Subcutaneous adipose tissue (tissue), 4 donors: ENCODE measurements around the gene PDE8B. TPM values are rescaled to one million over a fixed set of nuclear protein-coding genes. Genes with fewer than 3 reads are reported as not detected.

ENCODE experiments used
- total RNA-seq, 4 donors: library from RNA; depleted of rRNA; stranded (reverse); fragments of >200 nt; gene quantifications; one replicate each; pipeline ENCODE4 v1.1.0, GENCODE V29; 2016
- TF ChIP-seq, protein P1 (sequence below): fragments of 450-650 bp; IDR thresholded peaks from one replicate; pipeline ENCODE4 v1.5.1; 2016; ENCODE audit warnings: low read depth, mild to moderate bottlenecking, control low read depth, antibody characterized with exemption, moderate library complexity

Gene PDE8B
- total RNA-seq, 4 donors from 2014 or later = 17.2 to 106 (median 61.0) TPM

DNA sequence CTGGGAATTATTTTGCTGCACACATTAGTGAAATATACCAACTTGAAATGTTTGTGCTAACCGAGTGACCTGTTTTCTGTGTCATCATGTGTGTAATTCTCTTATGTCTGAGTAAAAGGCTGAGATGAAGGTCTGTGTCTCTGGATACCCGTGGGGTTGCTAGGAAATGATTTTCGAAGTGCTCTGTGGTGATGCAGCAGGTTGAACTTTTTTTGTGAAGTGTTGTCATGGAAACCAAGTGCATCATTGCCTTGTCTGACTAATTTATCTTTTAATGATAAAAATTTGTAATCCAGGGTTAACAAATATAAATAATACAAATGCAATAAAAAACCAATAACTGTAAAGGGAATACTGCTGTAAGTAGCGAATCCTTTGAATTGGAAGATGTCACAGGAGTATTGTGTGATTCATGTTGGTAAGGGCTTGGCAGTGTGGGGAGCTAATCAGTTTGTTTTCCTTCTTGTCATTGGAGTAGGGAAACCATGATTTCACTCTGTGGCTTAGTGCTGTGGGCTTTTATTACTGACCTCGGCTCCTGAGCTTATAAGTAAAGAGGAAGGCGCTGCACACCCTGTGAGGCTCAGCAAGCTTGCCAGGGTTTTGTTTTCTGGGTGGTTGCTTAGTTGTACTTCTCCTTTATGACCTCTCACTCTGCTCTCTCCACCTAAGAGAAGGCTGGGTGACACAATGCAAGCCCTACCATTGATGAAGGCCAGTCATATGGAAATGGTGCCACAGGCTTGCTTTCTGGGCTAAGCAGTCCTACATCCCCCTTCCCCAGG, 22.3 kb downstream of the PDE8B start:
- TF ChIP-seq, protein P1, sequence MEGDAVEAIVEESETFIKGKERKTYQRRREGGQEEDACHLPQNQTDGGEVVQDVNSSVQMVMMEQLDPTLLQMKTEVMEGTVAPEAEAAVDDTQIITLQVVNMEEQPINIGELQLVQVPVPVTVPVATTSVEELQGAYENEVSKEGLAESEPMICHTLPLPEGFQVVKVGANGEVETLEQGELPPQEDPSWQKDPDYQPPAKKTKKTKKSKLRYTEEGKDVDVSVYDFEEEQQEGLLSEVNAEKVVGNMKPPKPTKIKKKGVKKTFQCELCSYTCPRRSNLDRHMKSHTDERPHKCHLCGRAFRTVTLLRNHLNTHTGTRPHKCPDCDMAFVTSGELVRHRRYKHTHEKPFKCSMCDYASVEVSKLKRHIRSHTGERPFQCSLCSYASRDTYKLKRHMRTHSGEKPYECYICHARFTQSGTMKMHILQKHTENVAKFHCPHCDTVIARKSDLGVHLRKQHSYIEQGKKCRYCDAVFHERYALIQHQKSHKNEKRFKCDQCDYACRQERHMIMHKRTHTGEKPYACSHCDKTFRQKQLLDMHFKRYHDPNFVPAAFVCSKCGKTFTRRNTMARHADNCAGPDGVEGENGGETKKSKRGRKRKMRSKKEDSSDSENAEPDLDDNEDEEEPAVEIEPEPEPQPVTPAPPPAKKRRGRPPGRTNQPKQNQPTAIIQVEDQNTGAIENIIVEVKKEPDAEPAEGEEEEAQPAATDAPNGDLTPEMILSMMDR = no peak

DNA sequence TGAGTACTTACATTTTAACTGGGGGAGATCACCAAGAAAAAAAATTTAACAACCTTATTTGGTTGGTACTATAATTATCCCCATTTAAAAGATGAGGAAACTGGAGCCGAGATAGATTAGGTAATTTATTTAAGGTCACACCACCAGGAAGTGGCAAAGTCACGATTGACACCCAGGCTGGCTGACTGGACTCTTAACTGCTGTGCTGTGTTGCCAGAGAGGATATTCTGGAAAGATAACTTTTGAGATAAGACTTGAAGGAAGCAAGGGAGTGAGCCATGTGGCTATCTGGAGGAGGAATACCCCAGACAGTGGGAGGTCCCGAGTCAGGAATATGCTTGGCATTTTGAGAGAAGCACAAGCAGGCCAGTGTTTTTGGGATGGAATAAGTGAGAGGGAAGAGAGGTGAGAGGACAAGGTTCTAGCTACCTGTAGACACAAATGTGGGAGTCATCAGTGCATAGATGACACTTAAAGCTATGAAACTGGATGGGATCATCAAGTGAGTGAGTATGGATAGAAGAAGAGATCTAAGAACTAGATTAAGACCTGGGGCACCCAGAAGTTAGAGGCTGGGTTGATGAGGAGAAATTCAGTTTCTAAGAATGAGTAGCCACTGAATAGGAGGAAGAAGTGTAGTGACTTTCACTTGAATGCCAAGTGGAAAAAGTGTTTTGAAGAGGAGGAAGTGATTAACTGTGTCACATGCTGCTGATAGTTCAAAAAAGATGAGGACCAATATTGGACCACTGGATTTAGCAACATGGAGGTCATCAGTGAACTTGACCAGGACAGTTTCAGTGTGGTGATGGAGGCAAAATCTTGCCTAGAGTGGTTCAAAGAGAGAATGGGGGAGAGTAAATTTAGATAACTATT, 25.6 kb downstream of the PDE8B start:
- TF ChIP-seq, protein P1 = no peak

DNA sequence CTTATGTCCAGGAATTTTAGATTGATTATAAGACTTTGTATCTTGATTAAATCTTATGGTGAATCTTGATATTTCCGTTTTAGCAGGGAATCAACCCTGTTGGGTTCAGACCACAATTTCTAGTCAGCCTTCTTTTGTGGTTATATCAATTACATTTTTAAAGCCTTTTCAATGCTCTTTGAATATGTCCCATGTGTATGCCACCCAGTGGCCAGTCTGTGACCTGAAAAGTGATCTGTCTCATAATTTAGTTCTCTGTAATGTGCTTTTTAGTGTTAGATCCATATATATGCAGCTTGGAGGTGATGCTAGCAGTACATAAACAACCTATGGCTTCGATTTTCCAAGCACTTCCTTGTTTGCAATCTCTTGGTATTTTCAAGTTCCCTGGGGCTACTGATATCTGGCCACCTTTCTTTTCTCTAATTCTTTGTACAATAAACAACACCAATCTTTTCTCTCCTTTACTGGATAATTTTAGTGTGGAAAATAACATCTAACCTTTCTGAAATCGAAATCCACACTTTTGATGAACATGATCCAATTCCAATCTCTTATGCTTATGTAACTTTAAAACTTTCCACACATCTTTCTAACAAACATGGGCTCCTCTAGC, 28.8 kb downstream of the PDE8B start:
- TF ChIP-seq, protein P1 = no peak

DNA sequence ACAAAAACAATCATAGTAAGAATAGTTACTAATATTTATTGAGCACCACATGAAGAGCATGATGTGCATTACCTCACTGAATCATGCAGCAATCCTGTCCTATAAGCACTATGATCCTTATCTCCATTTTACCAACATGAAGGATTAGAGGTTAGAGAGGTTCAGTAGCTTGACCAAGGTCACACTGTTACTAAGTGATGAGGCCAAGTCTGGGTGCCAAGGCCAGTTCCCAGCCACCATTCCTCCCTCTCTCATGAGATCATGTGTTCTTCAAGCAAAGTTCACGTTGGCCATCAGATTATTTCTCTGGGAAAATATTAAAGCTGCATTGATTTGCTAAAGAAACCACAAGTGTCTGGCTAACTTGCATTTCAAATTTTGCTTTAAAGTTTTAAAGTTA, 31.0 kb downstream of the PDE8B start:
- TF ChIP-seq, protein P1 = no peak

DNA sequence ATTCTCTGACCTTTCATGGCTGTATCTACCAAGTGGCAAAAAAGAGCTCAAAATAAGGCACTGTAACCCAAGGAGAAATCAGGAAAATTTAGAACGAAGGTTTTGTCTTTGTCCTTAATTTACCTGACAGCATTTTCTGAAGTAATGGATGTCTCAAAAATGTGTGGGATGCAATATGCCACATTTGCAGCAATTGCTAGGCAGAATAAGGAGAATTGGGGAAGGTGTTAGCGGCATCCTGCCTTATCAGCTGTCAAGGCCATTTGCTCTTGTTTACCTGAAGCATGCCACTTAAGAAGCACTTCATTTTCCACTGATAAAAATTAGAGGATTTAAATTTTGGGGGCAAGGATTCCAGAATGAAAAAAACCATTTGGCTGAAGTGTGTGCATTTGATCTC, 39.0 kb downstream of the PDE8B start:
- TF ChIP-seq, protein P1 = no peak

DNA sequence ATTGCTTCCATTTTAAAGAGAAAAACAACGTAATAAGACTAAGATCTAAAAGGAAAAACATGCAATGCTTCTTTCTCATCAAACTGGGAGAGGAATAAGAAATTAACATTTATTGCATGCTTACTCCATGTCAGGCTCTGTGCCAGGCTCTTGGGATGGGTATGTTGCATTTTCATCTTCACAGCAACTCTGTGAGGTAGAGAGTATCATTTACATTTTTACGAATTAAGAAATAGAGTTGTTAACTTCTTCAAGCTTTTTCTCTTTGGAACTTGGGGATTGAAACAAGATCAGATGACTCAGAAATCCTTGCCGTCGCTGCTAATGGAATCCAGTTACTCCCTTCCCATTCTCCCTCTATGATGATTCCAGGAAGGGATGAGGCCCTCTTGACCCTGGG, 39.5 kb downstream of the PDE8B start:
- TF ChIP-seq, protein P1 = no peak

DNA sequence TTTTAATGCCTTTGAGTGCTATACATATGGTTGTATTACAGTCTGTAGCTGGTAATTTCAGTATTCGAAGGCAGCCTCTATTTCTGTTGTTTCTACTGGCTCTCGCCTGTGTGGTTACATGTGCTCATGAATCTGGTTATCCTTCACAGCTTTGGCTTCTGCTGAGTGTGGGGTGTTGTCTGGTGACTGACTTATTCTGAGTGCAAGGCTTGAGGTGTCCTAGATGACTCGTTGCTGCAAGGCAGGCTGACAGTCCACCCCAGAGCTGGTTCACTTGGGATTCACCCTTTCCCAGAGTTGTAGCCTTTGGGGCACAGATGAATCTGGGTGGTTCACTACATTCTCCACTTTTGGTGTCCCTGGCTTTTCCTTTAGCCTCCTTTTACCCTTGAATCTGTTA, 41.4 kb downstream of the PDE8B start:
- TF ChIP-seq, protein P1 = no peak
